Activated CD4-positive, CD25-positive, alpha-beta regulatory T cell treated with anti-CD3 and anti-CD28 coated beads, Interleukin-2, amount 50 U/mL, for 24 hours (primary cell): ENCODE measurements around the gene PKD2.
"Not testable (repeated sequence)": the region's sequence is repeated elsewhere in the genome, so short reads cannot be mapped to it uniquely, and the experiment has no call there.

ENCODE experiments used
- ATAC-seq, 2 donors: fragments of 150-1000 bp; cut with Tn5 transposase; one replicate each; pipeline ENCODE4 v1.10.0; 2021; ENCODE audit warnings: mild to moderate bottlenecking in 1 of 2, moderate library complexity in 1 of 2

PKD2 gene

GRCh38 chr4:88122260-88122659, 114.8 kb downstream of the PKD2 start:
- ATAC-seq: not testable (repeated sequence)
